Neural cell (in vitro differentiated cells): Measurements from ENCODE around the gene DCX.

Experiments used
- CTCF ChIP-seq: fragments of 450-650 bp; IDR thresholded peaks from 2 replicates; pipeline ENCODE4 v1.5.1; 2014; ENCODE audit warnings: antibody characterized with exemption, mild to moderate bottlenecking, moderate library complexity; ENCODE audit not compliant: poor library complexity, severe bottlenecking
- EP300 ChIP-seq: fragments of 450-650 bp; conservative IDR thresholded peaks from 2 replicates; pipeline ENCODE4 v1.6.1; 2014; ENCODE audit warnings: antibody characterized with exemption, mild to moderate bottlenecking, moderate library complexity; ENCODE audit not compliant: poor library complexity, severe bottlenecking
- EZH2 ChIP-seq: fragments of 200-600, 300-800 bp; shearing (Covaris generic), sonication (generic); IDR thresholded peaks from 2 replicates; pipeline ENCODE4 v1.6.1; 2014; ENCODE audit warnings: antibody characterized with exemption, low read length, borderline replicate concordance, mild to moderate bottlenecking; ENCODE audit not compliant: insufficient read depth, poor library complexity, severe bottlenecking
- POLR2AphosphoS5 ChIP-seq: IDR thresholded peaks from 2 replicates; pipeline ENCODE4 v1.6.1; 2012
- RAD21 ChIP-seq: fragments of 450-650 bp; conservative IDR thresholded peaks from 2 replicates; pipeline ENCODE4 v1.6.1; 2014; ENCODE audit warnings: antibody characterized with exemption, mild to moderate bottlenecking, moderate library complexity

GRCh38 chrX:111265486-111265885 is 146.5 kb downstream of the DCX start:
- no peak for TF ChIP-seq CTCF
- TF ChIP-seq EP300 = no peak
- TF ChIP-seq POLR2AphosphoS5 = no peak
- TF ChIP-seq RAD21 = no peak
- no peak for TF ChIP-seq EZH2
